ENCODE data around the gene DPH1. TPM values are rescaled to one million over a fixed set of nuclear protein-coding genes. Genes with fewer than 3 reads are reported as not detected.
"Not testable (repeated sequence)": the region's sequence is repeated elsewhere in the genome, so short reads cannot be mapped to it uniquely, and the experiment has no call there.

Gene DPH1
- total RNA-seq, 2 donors from 2014 or later = 30.5 to 38.0 TPM

DNA sequence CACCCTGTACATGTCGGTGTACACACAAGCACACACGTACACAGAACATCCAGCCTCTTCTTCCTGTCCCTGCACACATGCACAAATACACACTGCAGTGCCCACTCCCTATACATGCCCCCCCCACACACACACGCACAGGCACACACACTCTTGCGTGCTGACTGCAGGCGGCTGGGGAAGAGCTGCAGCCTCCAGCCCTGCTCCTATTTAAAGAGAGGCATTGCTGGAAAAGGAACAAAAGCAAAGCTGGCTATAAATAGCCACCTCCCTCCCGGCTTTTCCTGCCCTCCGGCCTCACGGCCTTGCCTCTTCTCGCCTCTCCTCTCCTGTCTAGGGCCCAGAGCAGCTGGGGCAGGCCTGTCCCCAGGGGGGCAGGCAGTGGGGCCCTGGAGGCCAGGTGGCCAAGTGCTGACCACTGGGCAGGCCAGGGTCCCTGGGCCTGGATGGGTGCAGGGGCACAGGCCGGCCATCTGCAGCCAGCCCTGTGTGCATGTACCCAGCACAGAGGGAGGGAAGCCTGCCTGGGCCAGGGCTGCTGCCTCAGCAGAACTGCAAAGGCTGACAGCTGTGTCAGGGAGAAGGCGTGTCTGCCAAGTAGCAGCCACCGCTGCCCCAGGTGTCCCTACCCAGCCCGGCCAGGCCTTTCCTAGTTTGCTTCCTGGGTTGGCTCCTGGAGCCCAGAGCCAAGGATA, 30.2 kb upstream of the DPH1 start:
- DNase-seq (ENCODE audit: low spot score in 2 of 2) = no peak
- Mint-ChIP-seq H3K9me3 (no peaks in the 10 kb centered on the region), H3K27ac (no peak overlapping the region), H3K36me3 (peaks cover 0 to 5% of the 10 kb centered on the region in 2 donors)
- no peak for ATAC-seq

DNA sequence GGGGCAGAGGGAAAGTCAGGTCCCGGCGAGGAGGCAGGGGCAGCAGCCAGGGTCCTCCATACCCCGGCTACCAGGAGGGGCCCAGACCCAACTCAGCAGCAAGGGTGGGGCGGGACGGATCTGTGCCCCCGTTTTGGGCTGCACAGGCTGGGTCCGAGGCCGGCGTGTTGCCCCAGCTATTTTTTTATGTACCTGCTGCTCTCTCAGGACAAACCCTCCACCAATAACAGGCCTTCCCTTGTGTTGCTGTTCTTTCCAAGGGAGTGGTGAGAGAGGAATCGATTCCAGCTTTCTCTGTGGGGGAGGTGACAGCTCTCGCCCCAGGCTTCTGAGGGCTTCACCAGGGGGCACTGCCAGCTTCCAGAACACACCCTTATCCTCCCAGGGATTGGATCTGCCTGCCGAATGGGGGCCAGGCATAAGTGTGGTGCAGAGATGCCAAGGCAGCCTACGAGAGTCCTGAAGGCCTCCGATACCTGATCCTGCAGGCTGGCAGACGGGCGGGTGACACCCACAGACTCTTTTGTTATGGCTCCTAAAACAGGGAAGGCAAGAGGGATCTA, 27.1 kb upstream of the DPH1 start:
- ATAC-seq (no peak), DNase-seq (ENCODE audit: low spot score in 2 of 2) (no peak)
- no peaks in the 10 kb centered on the region for H3K9me3 Mint-ChIP-seq
- no peak overlapping the region for H3K27ac Mint-ChIP-seq
- H3K36me3 Mint-ChIP-seq = peaks cover 0 to 5% of the 10 kb centered on the region in 2 donors

DNA sequence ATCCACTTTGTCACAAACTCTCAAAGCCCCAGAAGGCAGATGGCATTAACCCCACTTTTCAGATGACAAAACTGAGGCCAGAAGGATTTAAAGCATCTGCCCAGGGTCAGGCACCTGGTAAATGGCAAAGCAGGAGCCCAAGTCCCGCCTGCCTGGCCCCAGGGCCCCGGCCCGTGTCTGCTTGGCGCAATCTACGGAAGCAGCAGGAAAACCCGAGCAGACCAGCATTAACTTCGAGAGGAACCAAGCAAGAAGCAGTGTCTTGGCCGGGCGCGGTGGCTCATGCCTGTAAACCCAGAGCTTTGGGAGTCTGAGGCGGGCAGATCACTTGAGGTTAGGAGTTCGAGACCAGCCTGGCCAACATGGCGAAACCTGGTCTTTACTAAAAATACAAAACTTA, 26.4 kb upstream of the DPH1 start:
- ATAC-seq (no peak), DNase-seq (ENCODE audit: low spot score in 2 of 2) (no peak)
- Mint-ChIP-seq H3K9me3 (no peaks in the 10 kb centered on the region), H3K27ac (no peak overlapping the region), H3K36me3 (peaks cover 0 to 5% of the 10 kb centered on the region in 2 donors)

DNA sequence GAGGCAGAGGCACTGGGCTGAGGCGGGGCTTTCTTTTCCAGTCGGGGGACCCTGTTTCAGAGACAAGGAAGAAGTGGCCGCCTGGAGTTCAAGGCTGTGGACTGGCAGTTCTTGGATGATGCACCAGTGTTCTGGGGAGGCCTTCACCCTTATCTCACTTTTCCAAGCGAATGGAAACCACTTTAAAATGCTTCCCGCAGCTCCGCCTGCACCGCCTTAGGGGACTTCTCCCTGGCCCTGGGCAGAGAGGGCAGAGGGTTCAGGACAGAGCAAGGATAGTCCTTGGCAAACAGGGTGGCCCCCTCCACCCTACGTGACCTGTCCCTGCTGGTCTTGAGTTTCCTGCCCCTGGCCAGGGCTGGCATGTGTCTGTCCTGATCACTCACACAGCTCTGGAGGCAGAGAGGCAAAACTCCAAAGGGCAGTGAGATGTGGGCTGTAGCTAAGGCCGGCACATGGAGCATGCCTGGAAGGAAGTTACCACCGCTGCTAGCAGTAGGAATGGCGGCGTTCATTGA, 25.5 kb upstream of the DPH1 start:
- Mint-ChIP-seq H3K27ac (no peak overlapping the region), H3K9me3 (no peaks in the 10 kb centered on the region), H3K36me3 (peaks cover 0 to 1% of the 10 kb centered on the region in 2 donors)
- ATAC-seq (no peak), DNase-seq (ENCODE audit: low spot score in 2 of 2) (no peak)

DNA sequence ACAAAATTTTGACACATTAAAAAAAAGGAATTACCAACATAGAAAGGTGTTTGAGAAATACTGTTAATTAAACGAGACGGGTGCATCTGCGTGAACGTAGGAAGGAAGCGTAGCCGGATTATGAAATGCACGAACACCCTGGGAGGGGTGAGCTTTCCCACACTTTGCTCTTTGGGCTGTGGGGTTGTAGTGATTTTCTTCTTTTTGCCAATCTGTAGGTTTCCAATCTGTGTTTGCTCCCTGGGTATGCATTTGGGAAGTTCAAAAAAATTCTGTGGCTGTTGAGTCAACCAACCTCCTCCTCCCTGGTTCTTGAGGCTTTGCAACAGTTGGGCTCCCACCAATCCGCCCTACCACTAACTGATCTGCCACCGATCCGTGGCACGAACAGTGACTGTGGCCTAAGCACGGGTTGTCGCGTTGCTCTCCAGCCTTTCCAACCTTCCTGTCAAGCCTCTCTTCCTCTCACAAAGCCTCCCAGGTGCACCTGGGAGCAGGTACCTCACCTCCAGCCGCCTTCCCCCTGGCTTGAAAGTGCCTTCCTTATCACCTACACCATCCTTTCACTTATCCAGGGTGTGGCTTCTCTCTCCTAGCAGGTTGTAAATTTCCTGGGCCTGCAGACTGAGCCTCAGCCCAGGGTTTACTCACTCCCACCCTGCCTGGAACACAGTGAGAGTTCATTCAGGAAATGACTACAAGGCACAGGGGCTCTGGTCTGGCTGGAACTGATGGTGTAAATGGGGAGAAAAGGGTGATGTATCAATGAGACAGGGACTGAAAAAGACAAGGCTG, 21.4 kb upstream of the DPH1 start:
- H3K36me3 Mint-ChIP-seq = no peaks in the 10 kb centered on the region
- H3K9me3 Mint-ChIP-seq = no peaks in the 10 kb centered on the region
- DNase-seq (ENCODE audit: low spot score in 2 of 2) = no peak
- H3K27ac Mint-ChIP-seq = no peak overlapping the region
- no peak for ATAC-seq

DNA sequence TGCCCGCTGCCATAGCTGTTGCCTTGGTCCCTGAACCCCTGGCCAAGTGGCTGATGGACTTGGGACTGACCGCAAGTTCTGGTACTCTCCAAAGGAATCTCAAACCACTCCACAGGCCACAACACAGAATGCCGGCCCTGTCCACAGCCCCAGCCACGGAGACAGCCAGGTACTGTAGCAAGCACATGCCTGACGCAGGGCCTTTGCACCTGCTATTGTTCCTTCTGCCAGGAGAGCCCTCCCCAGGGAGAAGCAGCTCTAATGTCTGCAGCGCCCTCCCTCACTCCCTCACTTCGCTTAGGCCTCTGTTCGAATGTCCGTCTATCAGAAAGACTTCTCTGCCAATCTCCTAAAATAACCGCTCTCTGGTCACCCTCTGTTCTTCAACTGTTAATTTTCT, 20.2 kb upstream of the DPH1 start:
- Mint-ChIP-seq H3K9me3 (peaks cover 0 to 4% of the 10 kb centered on the region in 2 donors), H3K27ac (no peak overlapping the region)
- DNase-seq (ENCODE audit: low spot score in 2 of 2) = no peak

DNA sequence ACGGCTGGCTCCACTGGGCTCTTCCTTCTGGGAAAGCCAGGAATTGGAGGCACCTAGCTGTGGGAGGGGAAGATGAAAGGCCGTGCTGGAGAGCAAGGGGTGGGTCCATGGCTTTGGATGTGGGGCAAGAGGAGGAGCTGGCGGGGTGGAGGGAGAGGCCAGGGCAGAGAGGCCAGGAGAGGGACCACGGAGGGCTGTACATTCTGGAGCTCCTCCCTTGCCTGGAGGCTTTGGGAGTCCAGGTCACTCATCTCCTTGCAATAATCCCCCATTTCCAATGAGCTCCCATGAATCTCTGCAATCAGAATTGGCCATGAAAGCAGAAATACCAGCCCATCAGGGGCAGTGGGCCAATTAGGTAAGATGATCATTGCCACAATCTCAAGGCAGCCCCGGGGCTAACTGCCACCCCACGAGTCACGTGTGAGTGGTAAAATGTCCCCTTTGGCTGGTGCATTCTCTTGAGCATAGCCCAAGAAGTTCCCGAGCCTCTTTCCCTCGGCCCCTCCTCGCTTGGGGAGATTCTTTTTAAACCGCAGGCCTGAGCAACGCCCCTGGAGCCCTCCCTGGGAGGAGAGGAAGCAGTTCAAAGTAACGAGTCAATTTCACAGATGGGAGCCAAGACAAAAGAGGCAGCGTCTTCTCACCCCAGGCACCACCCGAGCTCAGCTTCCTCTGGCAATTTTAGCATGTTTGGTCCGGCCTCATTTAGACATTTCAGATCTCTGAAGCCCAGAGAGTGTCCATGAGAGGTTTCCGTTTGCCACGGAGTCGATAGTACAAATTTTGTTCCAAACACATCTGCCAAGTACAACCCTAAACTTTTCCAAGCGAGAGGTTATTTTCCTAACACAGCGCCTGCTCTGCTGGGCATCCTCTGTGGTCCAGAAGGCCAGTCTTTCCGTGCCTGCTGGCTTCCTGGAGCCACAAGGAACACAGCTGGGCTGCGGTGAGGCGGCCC, 18.3 kb upstream of the DPH1 start:
- DNase-seq (ENCODE audit: low spot score in 2 of 2) (no peak), ATAC-seq (no peak)

More for the DNA sequence above, 20.2 kb upstream of the DPH1 start:
- no peak for ATAC-seq
- H3K36me3 Mint-ChIP-seq = no peaks in the 10 kb centered on the region

DNA sequence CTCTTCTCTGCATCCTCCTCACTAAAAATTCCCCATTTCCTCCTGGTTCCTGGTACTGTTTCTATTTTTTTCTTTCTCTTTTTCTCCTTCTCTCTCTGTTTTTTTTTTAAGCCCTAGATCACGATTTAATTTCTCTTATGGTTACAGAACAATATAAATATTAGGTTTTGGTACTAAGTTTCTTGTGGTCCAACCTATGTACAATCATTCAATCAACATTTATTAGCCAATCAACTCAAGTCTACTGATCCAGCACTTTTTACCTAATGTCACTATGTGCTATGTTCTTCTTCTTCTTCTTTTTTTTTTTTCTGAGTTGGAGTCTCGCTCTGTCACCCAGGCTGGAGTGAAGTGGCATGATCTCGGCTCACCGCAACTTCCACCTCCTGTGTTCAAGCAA, 17.5 kb upstream of the DPH1 start:
- ATAC-seq = no peak
- H3K9me3 Mint-ChIP-seq = peaks cover 0 to 4% of the 10 kb centered on the region in 2 donors
- H3K27ac Mint-ChIP-seq = peak overlapping the region in 1 of 2 donors; percentile 18
- no peak for DNase-seq (ENCODE audit: low spot score in 2 of 2)
- H3K36me3 Mint-ChIP-seq = no peaks in the 10 kb centered on the region

More for the DNA sequence above, 18.3 kb upstream of the DPH1 start:
- Mint-ChIP-seq H3K9me3 (peaks cover 0 to 4% of the 10 kb centered on the region in 2 donors), H3K27ac (peak overlapping the region in 1 of 2 donors; percentile 18), H3K36me3 (no peaks in the 10 kb centered on the region)

DNA sequence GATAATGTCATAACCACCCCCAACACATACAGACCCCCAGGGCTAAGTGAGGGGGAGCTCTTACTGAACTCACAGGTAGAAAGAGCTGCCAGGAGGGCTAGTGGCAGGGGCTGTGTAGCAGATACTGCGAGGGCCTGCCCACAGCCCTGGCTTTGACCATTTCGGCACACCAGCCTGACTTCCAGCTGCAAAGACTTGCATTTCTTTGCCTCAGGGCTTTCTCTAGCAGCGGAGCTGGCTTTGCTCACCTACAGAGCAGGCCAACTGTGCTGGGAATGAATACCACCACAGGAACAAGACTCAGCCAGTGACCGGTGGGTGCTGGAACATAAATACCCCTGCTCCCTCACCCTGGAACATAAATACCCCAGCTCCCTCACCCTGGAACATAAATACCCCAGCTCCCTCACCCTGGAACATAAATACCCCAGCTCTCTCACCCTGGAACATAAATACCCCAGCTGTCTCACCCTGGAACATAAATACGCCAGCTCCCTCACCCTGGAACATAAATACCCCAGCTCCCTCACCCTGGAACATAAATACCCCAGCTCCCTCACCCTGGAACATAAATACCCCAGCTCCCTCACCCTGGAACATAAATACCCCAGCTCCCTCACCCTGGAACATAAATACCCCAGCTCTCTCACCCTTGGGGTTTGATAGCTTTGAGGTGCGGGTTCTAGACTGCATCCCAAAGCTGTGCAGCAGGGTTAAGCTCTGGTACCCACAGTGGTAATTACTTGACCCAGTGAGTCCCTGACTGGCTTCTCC, 16.5 kb upstream of the DPH1 start:
- not testable (repeated sequence) for H3K36me3 Mint-ChIP-seq; ATAC-seq; H3K9me3 Mint-ChIP-seq; DNase-seq (ENCODE audit: low spot score in 2 of 2)
- peak overlapping the region in 1 of 2 donors; percentile 18 for H3K27ac Mint-ChIP-seq

DNA sequence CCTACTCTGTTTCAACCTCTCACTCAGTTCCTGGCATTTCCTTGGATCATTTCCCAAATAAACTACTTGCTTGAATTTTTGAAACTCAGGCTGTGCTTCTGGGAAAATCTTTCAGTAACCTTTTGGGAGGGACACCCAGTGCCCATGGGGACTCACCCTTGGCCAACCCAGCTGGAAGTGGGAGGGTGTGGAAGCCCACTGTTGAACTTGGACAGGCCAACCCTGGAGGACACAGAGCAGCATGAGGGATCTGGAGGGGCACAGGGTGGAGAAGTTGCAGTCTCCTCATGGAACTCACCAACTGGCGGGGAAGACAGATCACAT, 16.0 kb upstream of the DPH1 start:
- Mint-ChIP-seq H3K9me3 (peaks cover 0 to 4% of the 10 kb centered on the region in 2 donors), H3K36me3 (no peaks in the 10 kb centered on the region), H3K27ac (no peak overlapping the region)
- DNase-seq (ENCODE audit: low spot score in 2 of 2) = no peak
- no peak for ATAC-seq

DNA sequence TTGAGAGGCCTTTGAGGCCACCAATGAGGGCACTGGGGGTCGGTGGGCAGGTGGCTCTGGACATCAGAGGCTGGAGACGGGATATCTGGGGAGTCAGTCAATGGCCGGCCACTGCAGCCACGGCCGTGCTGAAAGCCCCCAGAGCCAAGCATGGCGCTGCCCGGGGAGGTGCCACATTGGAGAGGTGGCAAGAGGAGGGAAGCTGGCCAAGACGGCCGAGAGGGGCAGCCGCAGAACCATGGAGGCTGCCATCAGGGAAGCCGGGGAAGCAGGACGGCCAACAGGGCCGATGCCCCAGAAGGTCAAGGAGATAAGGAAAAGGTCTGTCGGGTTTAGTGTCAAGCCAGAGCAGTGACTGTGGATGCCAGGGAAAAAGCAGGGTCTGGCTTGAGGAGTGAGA, 14.6 kb upstream of the DPH1 start:
- H3K27ac Mint-ChIP-seq = no peak overlapping the region
- H3K36me3 Mint-ChIP-seq = no peaks in the 10 kb centered on the region
- ATAC-seq (no peak), DNase-seq (ENCODE audit: low spot score in 2 of 2) (no peak)
- peaks cover 0 to 4% of the 10 kb centered on the region in 2 donors for H3K9me3 Mint-ChIP-seq

DNA sequence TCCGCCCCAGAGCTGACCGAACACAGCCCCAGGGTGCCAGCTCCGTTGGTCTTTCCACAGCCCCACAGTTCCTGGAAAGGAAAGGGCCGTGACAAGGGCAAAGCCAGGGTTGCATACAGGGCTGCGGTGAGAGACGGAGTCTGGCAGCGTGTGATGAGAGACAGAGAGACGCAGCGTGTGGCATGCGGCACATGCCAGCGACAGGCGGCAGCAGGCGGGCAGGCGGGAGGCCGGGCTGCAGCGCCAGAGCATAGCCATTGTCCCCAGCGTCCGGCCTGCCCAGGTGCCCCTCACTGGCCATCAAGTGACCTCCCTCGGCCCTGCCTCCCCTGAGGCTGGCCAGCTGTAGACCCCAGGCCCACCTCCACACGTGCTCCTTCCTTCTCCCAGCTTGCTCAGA, 13.5 kb upstream of the DPH1 start:
- ATAC-seq (no peak), DNase-seq (ENCODE audit: low spot score in 2 of 2) (no peak)
- H3K36me3 Mint-ChIP-seq = no peaks in the 10 kb centered on the region
- no peak overlapping the region for H3K27ac Mint-ChIP-seq
- H3K9me3 Mint-ChIP-seq = peaks cover 0 to 4% of the 10 kb centered on the region in 2 donors

DNA sequence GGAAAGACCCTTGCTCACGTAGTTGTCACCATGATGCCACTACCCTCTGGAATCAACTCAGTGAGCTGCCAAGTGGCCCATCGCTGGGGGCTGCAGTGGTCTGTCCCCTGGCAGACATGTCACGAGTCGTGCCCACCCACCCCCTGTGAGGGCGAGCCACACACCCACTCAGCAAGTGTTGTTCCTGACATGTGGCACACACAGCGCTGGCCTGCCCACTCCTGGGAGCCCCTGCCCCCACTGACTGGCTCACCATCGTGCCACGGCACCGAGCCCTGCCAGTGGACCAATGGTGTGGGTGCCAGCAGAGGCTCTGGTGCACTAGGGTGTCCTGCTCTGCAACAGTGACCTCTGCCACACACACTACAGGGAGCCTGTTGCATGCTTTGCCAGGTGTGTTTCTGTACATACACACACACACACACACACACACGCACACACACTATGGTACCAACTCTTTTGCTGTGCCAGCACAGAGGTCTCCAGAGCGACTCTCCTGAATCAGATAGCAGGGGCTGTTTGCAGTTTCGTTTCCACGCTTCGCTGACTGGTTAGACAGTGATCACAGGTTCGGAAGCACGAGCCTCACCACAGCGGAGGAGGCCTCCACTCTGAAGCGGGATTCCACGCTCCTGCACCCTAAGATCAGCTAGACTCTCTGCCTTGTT, 12.5 kb upstream of the DPH1 start:
- Mint-ChIP-seq H3K27ac (no peak overlapping the region), H3K9me3 (peaks cover 0 to 4% of the 10 kb centered on the region in 2 donors), H3K36me3 (no peaks in the 10 kb centered on the region)
- no peak for ATAC-seq
- DNase-seq (ENCODE audit: low spot score in 2 of 2) = no peak

DNA sequence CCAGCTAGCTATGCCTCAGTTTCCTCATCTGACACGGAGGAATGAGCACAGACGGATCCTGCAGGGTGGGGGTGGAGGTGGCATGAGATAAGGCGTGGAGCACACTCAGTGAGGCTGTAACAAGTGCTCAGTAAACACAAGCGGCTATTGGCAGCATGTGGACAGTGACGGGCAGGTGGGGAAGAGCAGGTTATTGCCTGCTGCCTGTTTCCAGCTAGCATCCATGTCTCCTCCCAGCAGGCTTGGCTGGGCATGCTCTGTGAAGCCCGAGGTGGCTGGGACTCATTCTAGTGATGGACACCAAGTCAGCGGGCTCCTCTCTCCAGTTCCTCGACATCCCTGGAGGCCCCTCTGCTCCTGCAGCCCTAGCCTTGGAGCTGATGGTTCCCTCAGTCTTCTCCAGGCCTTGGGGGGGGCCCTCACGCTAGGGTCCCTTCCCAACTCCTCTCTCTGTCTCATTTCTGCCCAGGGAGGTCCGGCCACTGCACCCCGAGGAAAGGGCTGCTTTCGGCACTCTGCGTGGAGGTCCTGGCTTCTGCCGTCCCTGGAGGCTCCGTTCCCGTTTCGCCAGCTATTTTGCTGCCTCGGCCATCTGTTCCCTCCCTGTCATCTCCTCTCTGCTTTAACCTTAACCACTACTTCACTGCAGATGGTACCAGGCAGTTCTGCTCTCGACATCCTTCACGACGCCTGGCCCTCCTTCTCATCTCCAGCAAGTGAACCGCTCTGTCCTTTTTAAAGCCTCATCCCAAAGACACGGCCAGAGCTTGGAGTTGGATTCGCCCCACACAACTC, 11.0 kb upstream of the DPH1 start:
- H3K36me3 Mint-ChIP-seq = no peaks in the 10 kb centered on the region
- ATAC-seq (no peak), DNase-seq (ENCODE audit: low spot score in 2 of 2) (no peak)
- H3K27ac Mint-ChIP-seq = no peak overlapping the region
- H3K9me3 Mint-ChIP-seq = peaks cover 0 to 2% of the 10 kb centered on the region in 2 donors

DNA sequence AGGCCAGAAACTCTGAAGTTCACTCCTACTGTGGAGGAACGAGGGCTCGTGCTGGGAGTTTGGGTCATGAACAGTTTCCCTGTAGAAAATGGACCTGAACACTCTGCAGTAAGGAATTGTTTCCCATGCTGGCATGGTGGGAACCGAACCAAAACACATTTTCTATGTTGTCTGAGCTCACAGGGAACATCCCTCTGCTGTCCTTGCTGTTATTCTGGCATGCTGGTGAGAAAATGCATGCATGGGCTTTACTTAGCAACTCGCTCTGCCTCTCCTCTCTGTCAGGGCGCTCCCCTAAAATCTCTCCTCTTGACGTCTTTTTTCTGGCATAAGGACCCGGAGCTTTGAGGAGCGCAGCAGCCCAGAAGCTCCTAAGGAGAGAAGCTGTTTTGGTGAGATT, 10.2 kb upstream of the DPH1 start:
- DNase-seq (ENCODE audit: low spot score in 2 of 2) (no peak), ATAC-seq (no peak)
- no peaks in the 10 kb centered on the region for H3K36me3 Mint-ChIP-seq
- H3K9me3 Mint-ChIP-seq = no peaks in the 10 kb centered on the region
- H3K27ac Mint-ChIP-seq = no peak overlapping the region
